A549 treated with GW870086 at 1 μM for 4 hours (cell line): Measurements from ENCODE around the gene APCDD1L. TPM values are rescaled to one million over a fixed set of nuclear protein-coding genes. Genes with fewer than 3 reads are reported as not detected.

Experiments
- total RNA-seq: library from RNA; stranded (reverse); fragments of 200-300 nt; extraction: Qiagen RNA extraction; gene quantifications from 5 replicates; pipeline ENCODE4 v1.2.3, GENCODE V29; 2022; ENCODE audit warnings: low read depth

APCDD1L gene
- 0.05 to 0.10 TPM (median 0.09 TPM) in 3 of 5 replicates, not detected in the others for total RNA-seq

GRCh38 chr20:58515233-58516212, at the start of gene APCDD1L:
Gene APCDD1L (minus strand): TSS chr20:58515399. CDS start chr20:58514707, 692 bp downstream.

Other genes with a start within 250 kb of the APCDD1L start
- gene RAB22A, start 205.7 kb downstream of the APCDD1L start, total RNA-seq = 8.4 to 11.1 TPM (median 10.2 TPM) in 5 replicates
- gene VAPB, start 126.2 kb downstream of the APCDD1L start, total RNA-seq = 48.6 to 53.8 TPM (median 50.9 TPM) in 5 replicates
- 25.5 to 35.8 TPM (median 33.6 TPM) in 5 replicates for gene STX16, start 135.9 kb upstream of the APCDD1L start, total RNA-seq
- 26.0 to 35.8 TPM (median 34.8 TPM) in 5 replicates for gene NPEPL1, start 177.4 kb upstream of the APCDD1L start, total RNA-seq